ENCODE measurements around the gene CLCN6.

- TF ChIP-seq CTCF (IDR thresholded peaks at IDR 0.05), result no peak
- no peak for TF ChIP-seq EP300 (IDR thresholded peaks at IDR 0.05)
- no peak for TF ChIP-seq POLR2A (IDR thresholded peaks at IDR 0.05)
Observed at GRCh38 chr1:11790101-11790879, 15.7 kb upstream of the CLCN6 start.
